Globus pallidus (tissue), 1 donor: ENCODE data around the gene PCDHGA7.
"Not testable (repeated sequence)": the region's sequence is repeated elsewhere in the genome, so short reads cannot be mapped to it uniquely, and the experiment has no call there.

ENCODE experiments used
- DNase-seq: peaks from one replicate; pipeline ENCODE4 v3.0.0-alpha.2; 2015; ENCODE audit warnings: low spot score

Gene PCDHGA7

GRCh38 chr5:141430332-141431113 is 48.0 kb downstream of the PCDHGA7 start, which contains the start of gene PCDHGA12:
PCDHGA12 (plus strand) TSS chr5:141430507; CDS start chr5:141430760, 253 bp downstream.
- DNase-seq: peak; percentile 34

GRCh38 chr5:141431286-141431685 is 48.7 kb downstream of the PCDHGA7 start:
- DNase-seq: no peak

- DNase-seq: not testable (repeated sequence)
Observed at GRCh38 chr5:141432308-141432707, 49.8 kb downstream of the PCDHGA7 start.

GRCh38 chr5:141432726-141433125 is 50.2 kb downstream of the PCDHGA7 start:
- not testable (repeated sequence) for DNase-seq

GRCh38 chr5:141434006-141434405 is 51.5 kb downstream of the PCDHGA7 start:
- no peak for DNase-seq
